K562 (cell line): Measurements from ENCODE around the gene NIN. TPM values are rescaled to one million over a fixed set of nuclear protein-coding genes. Genes with fewer than 3 reads are reported as not detected.

Source experiments
- ATAC-seq: fragments of 200-7000 bp; cut with Tn5 transposase; 3 replicates; pipeline ENCODE4 v1.9.1; 2020; ENCODE audit warnings: moderate library complexity
- BruUV-seq: library from RNA; stranded (reverse); fragments of 400-500 nt; replicated peaks from 2 replicates; lab custom pipeline; 2021; lab: Mats Ljungman, UMichigan
- CTCF ChIA-PET: fragments of 300-600 bp; formaldehyde crosslinking; extraction: SDS; loops from one replicate; lab custom pipeline; 2021; ENCODE audit warnings: low intra/inter-chr PET ratio; lab: Yijun Ruan, JAX
- POLR2A ChIA-PET: fragments of 300-600, 350-650 bp; sonication (Branson Sonifier 250); formaldehyde crosslinking; extraction: SDS; loops from one replicate; lab custom pipeline; 2021; ENCODE audit warnings: antibody characterized with exemption, inconsistent platforms; lab: Yijun Ruan, JAX
- DNase-seq, 4 experiments: peaks; one replicate each; pipeline versions ENCODE4 v3.0.0 to v3.0.0-alpha.2; 2011 to 2018; ENCODE audit warnings: low spot score in 3 of 4, mixed read lengths in 3 of 4; ENCODE audit errors: extremely low read depth in 1 of 4
- FAIRE-seq: peaks from 2 replicates; lab custom pipeline; 2011; peaks lifted over from hg19 to GRCh38; lab: Jason Lieb, UNC
- H2AFZ ChIP-seq: 2 replicates; pipeline ENCODE4 v1.6.0; 2011; ENCODE audit warnings: low read depth, low read length, control low read depth, inconsistent platforms
- H3K27ac ChIP-seq: fragments of 200-600 bp; 3 replicates; pipeline ENCODE4 v1.8.0; 2011; ENCODE audit warnings: low read depth, mild to moderate bottlenecking, control low read depth, inconsistent platforms, low read length, moderate library complexity, mixed read lengths; ENCODE audit errors: extremely low read depth
- H3K27me3 ChIP-seq, 2 experiments: fragments of 300-600 bp in 1 of 2; 2 replicates in 1 of 2; 3 replicates in 1 of 2; pipeline versions ENCODE4 v1.6.0 to v1.8.0; 2011; ENCODE audit warnings: inconsistent platforms in 2 of 2, low read length in 2 of 2, mild to moderate bottlenecking in 1 of 2, mixed read lengths in 1 of 2, moderate library complexity in 1 of 2; ENCODE audit not compliant: control insufficient read depth in 2 of 2, insufficient read depth in 2 of 2
- H3K36me3 ChIP-seq: fragments of 300-600 bp; 3 replicates; pipeline ENCODE4 v1.8.0; 2011; ENCODE audit warnings: mild to moderate bottlenecking, low read length, inconsistent platforms; ENCODE audit not compliant: control insufficient read depth, insufficient read depth
- H3K4me1 ChIP-seq, 2 experiments: fragments of 200-600 bp in 1 of 2; replicated peaks in 1 of 2; 2 replicates in 1 of 2; 3 replicates in 1 of 2; pipeline versions ENCODE4 v1.5.1 to v1.8.0; 2011; ENCODE audit warnings: inconsistent platforms in 2 of 2, low read length in 2 of 2, mild to moderate bottlenecking in 1 of 2, mixed read lengths in 1 of 2, moderate library complexity in 1 of 2; ENCODE audit not compliant: control insufficient read depth in 2 of 2, insufficient read depth in 2 of 2
- H3K4me2 ChIP-seq: 2 replicates; pipeline ENCODE4 v1.6.1; 2011; ENCODE audit warnings: low read length, control low read depth, inconsistent platforms, mixed read lengths; ENCODE audit not compliant: insufficient read depth
- H3K4me3 ChIP-seq: fragments of 200-600 bp; sonication (generic), shearing (Covaris generic); 2 replicates; pipeline ENCODE4 v1.5.1; 2016; ENCODE audit warnings: control low read depth, inconsistent platforms
- H3K79me2 ChIP-seq: fragments of 200-600 bp; 3 replicates; pipeline ENCODE4 v1.8.0; 2011; ENCODE audit warnings: low read length, inconsistent platforms; ENCODE audit not compliant: control insufficient read depth, insufficient read depth
- H3K9ac ChIP-seq, 2 experiments: 2 replicates each; pipeline versions ENCODE4 v1.6.0 to v1.6.1; 2011; ENCODE audit warnings: low read depth in 2 of 2, low read length in 2 of 2, control low read depth in 1 of 2, inconsistent platforms in 1 of 2, mild to moderate bottlenecking in 1 of 2, mixed read lengths in 1 of 2; ENCODE audit not compliant: insufficient read depth in 1 of 2
- H3K9me1 ChIP-seq: one replicate; pipeline ENCODE4 v1.6.0; 2011; ENCODE audit warnings: inconsistent platforms, mild to moderate bottlenecking, low read length, moderate library complexity; ENCODE audit not compliant: control insufficient read depth, insufficient read depth
- H3K9me3 ChIP-seq: replicated peaks from 2 replicates; pipeline ENCODE4 v1.5.1; 2011; ENCODE audit warnings: low read depth, low read length, inconsistent platforms; ENCODE audit not compliant: control insufficient read depth, insufficient read depth
- H4K20me1 ChIP-seq: replicated peaks from 2 replicates; pipeline ENCODE4 v1.6.1; 2011; ENCODE audit warnings: low read length, inconsistent platforms, mixed read lengths; ENCODE audit not compliant: control insufficient read depth, insufficient read depth
- ARID4B ChIP-seq: sonication (generic); formaldehyde crosslinking; IDR thresholded peaks from 2 replicates; pipeline ENCODE4 v1.8.0; 2022; ENCODE audit warnings: mild to moderate bottlenecking, missing genetic modification reagents
- CBX3 ChIP-seq, 2 experiments: IDR thresholded peaks; 1 replicate in 1 of 2; 2 replicates in 1 of 2; pipeline ENCODE4 v1.6.1; 2012; ENCODE audit warnings: inconsistent platforms in 2 of 2, low read length in 2 of 2, borderline replicate concordance in 1 of 2, control low read depth in 1 of 2
- ETS1 ChIP-seq: conservative IDR thresholded peaks from 2 replicates; pipeline ENCODE4 v1.6.1; 2011; ENCODE audit warnings: low read depth, mild to moderate bottlenecking, low read length; ENCODE audit not compliant: control insufficient read depth
- FOSL1 ChIP-seq: fragments of 200-800 bp; sonication (Bioruptor generic); conservative IDR thresholded peaks from 2 replicates; pipeline ENCODE4 v1.6.1; 2016; ENCODE audit warnings: missing genetic modification characterization, missing compliant biosample characterization
- TCF7L2 ChIP-seq: fragments of 150-350 bp; IDR thresholded peaks from 2 replicates; pipeline ENCODE4 v1.6.1; 2016; ENCODE audit warnings: low read depth, mild to moderate bottlenecking, low read length, moderate library complexity
- WGBS: fragments of 100-300 bp; shearing (Covaris generic); methylation state at CpG from one replicate; pipeline ENCODE4 v1.1.6; 2016; ENCODE audit warnings: low coverage, mixed read lengths; ENCODE audit not compliant: insufficient coverage; ENCODE audit errors: missing lambda C conversion rate; 5-methylcytosine and 5-hydroxymethylcytosine counted together
- in situ Hi-C: fragments of 300-500 bp; cut with MboI; formaldehyde crosslinking; loops from 4 replicates; pipeline ENCODE4 v1.15.0; 2018; ENCODE audit warnings: inconsistent platforms, mixed read lengths
- intact Hi-C: fragments of 100-400 bp; cut with micrococcal nuclease; formaldehyde crosslinking; loops from 2 replicates; pipeline ENCODE4 v1.14.2; 2022
- polyA plus RNA-seq, 8 experiments: library from polyadenylated mRNA; depleted of rRNA in 4 of 8; stranded (reverse) in 5 of 8; unstranded in 3 of 8; fragments of >200 nt; fragmentation: Nextera tagmentation in 2 of 8; fragmentation: Illumina TruSeq in 1 of 8; extraction: Ambion mirVana in 2 of 8; extraction: Trizol in 1 of 8; gene quantifications; 2 replicates each; pipeline versions ENCODE4 v1.2.1 to v1.2.3, GENCODE V29; 2011 to 2014; ENCODE audit warnings: inconsistent platforms in 1 of 8, missing spikeins in 1 of 8
- total RNA-seq, 7 experiments: library from RNA; depleted of rRNA in 6 of 7; stranded (reverse); fragments of >200 nt in 6 of 7; fragmentation: Illumina TruSeq in 2 of 7; extraction: Trizol in 2 of 7; gene quantifications; 2 replicates each; pipeline versions ENCODE4 v1.2.1 to v1.2.3, GENCODE V29; 2011 to 2021; ENCODE audit warnings: low replicate concordance in 1 of 7

Gene NIN
- total and polyA plus RNA-seq, 9 of the 15 experiments (the other 6 are each of a cell fraction or from before 2014, with no cell fraction given) = 0.84 to 8.4 (median 5.0) TPM

GRCh38 chr14:50678163-50678562, 152.8 kb downstream of the NIN start (continued):
- TF ChIP-seq ETS1 = no peak

- Histone ChIP-seq H2AFZ (peak overlapping the region; percentile 15; the same call in 1 of the 2 replicates), H3K36me3 (no peaks in the 10 kb centered on the region), H3K9ac (no peak overlapping the region), H3K4me1 (no peaks in the 10 kb centered on the region; a peak in 1 of 5 replicates), H3K9me1 (no peaks in the 10 kb centered on the region), H4K20me1 (no peaks in the 10 kb centered on the region), H3K4me2 (no peak overlapping the region), H3K79me2 (no peaks in the 10 kb centered on the region), H3K4me3 (no peak overlapping the region), H3K27ac (no peak overlapping the region), H3K9me3 (no peaks in the 10 kb centered on the region), H3K27me3 (no peaks in the 10 kb centered on the region)
- DNase-seq = no peak
- WGBS = 16% methylated on average over 5 of the region's 5 CpGs
- no peak for FAIRE-seq
- ChIA-PET POLR2A (interaction anchor here (0.6 kb wide), 2 partner anchors 13 to 1786 kb away, joined by 3 read pairs; no protein-coding TSS in a partner anchor), CTCF (no interaction called here)
- in situ Hi-C loops = no loop called here
- no peak for TF ChIP-seq ARID4B (CRISPR knock-in tag)
- TF ChIP-seq TCF7L2 = no peak
- 0 out of 2 replicates have a peak, but pooled peaks have one; percentile 11 for TF ChIP-seq FOSL1 (tag)
- no peak for TF ChIP-seq CBX3 (IDR thresholded peaks at IDR 0.05; ENCODE audit: borderline replicate concordance in 1 of 2, low read length in 2 of 2)
- no TSS peak for BruUV-seq
- intact Hi-C loops = no loop called here
- no peak for ATAC-seq
These were observed 153.4 kb downstream of the NIN start for GRCh38 chr14:50677527-50678063.
